Right lung (tissue), 5 donors: ENCODE measurements around the gene ADRA2C. TPM values are rescaled to one million over a fixed set of nuclear protein-coding genes. Genes with fewer than 3 reads are reported as not detected.

Experiments
- DNase-seq, 2 donors: peaks; one replicate each; pipeline ENCODE4 v3.0.0-alpha.2; 2013
- polyA plus RNA-seq, 5 donors: library from polyadenylated mRNA; unstranded; fragments of 120-200 nt; gene quantifications; one replicate each; pipeline versions ENCODE4 v1.2.1 to v1.2.3, GENCODE V29; 2013; ENCODE audit warnings: inconsistent platforms in 1 of 5, low replicate concordance in 1 of 5; ENCODE audit not compliant: insufficient read length in 5 of 5, insufficient read depth in 1 of 5

ADRA2C gene
- polyA plus RNA-seq, 5 donors: 0.34 to 1.4 (median 0.78) TPM

GRCh38 chr4:3756343-3757059 lies 9.7 kb upstream of the ADRA2C start:
- no peak for DNase-seq

GRCh38 chr4:3759236-3759635 lies 6.9 kb upstream of the ADRA2C start:
- DNase-seq: no peak

- no peak for DNase-seq
Measured at GRCh38 chr4:3760346-3760745, 5.8 kb upstream of the ADRA2C start.

- no peak for DNase-seq
Measured at GRCh38 chr4:3760841-3761240, 5.3 kb upstream of the ADRA2C start.

- DNase-seq: no peak
Measured at GRCh38 chr4:3762264-3762663, 3.9 kb upstream of the ADRA2C start.

GRCh38 chr4:3762753-3763549 lies 3.2 kb upstream of the ADRA2C start:
- DNase-seq: no peak

- no peak for DNase-seq
Measured at GRCh38 chr4:3765271-3766035, 732 bp upstream of the ADRA2C start.

- DNase-seq: no peak
Measured at GRCh38 chr4:3766785-3767569, 792 bp downstream of the ADRA2C start.

- no peak for DNase-seq
Measured at GRCh38 chr4:3767570-3768288, 1.5 kb downstream of the ADRA2C start.

GRCh38 chr4:3768842-3769641 lies 2.9 kb downstream of the ADRA2C start:
- no peak for DNase-seq

- no peak for DNase-seq
Measured at GRCh38 chr4:3769642-3770184, 3.5 kb downstream of the ADRA2C start.

GRCh38 chr4:3770323-3771163 lies 4.4 kb downstream of the ADRA2C start:
- no peak for DNase-seq

GRCh38 chr4:3771164-3771809 lies 5.1 kb downstream of the ADRA2C start:
- DNase-seq: no peak

- no peak for DNase-seq
Measured at GRCh38 chr4:3771939-3772495, 5.8 kb downstream of the ADRA2C start.

GRCh38 chr4:3772632-3773031 lies 6.4 kb downstream of the ADRA2C start:
- DNase-seq: no peak

- DNase-seq: no peak
Measured at GRCh38 chr4:3773552-3774001, 7.4 kb downstream of the ADRA2C start.

GRCh38 chr4:3774253-3774883 lies 8.2 kb downstream of the ADRA2C start:
- no peak for DNase-seq
